K562 (cell line): ENCODE results near the gene LRRC4B. TPM values are rescaled to one million over a fixed set of nuclear protein-coding genes. Genes with fewer than 3 reads are reported as not detected.
A peak's percentile ranks its signal among the peaks of the same experiment; 100 is the strongest.

Experiments
- CTCFL ChIP-seq: IDR thresholded peaks from 2 replicates; pipeline ENCODE4 v1.6.1; 2011; ENCODE audit warnings: borderline replicate concordance, low read depth, mild to moderate bottlenecking, moderate library complexity, low read length; ENCODE audit not compliant: insufficient read depth, poor library complexity, severe bottlenecking
- MCM2 ChIP-seq: fragments of 450-650 bp; IDR thresholded peaks from 2 replicates; pipeline ENCODE4 v1.6.1; 2017; ENCODE audit warnings: low read depth, mild to moderate bottlenecking
- MXI1 ChIP-seq: IDR thresholded peaks from 2 replicates; pipeline ENCODE4 v1.6.1; 2011; ENCODE audit warnings: low read depth, mild to moderate bottlenecking, improper control_type of control experiment, low read length
- NBN ChIP-seq: fragments of 450-650 bp; IDR thresholded peaks from 2 replicates; pipeline ENCODE4 v1.6.1; 2016; ENCODE audit warnings: low read depth, mild to moderate bottlenecking
- RAD21 ChIP-seq, 2 experiments: fragments of 250-450 bp in 1 of 2; fragments of 450-650 bp in 1 of 2; sonication (Bioruptor Pico) in 1 of 2; formaldehyde crosslinking in 1 of 2; IDR thresholded peaks in 1 of 2; conservative IDR thresholded peaks in 1 of 2; 2 replicates each; pipeline versions ENCODE4 v1.4.0 to v1.8.0; 2020 to 2022; ENCODE audit warnings: mild to moderate bottlenecking in 2 of 2, moderate library complexity in 1 of 2
- RBM25 ChIP-seq: fragments of 200-400 bp; formaldehyde crosslinking; IDR thresholded peaks from 2 replicates; pipeline ENCODE4 v1.6.1; 2018; ENCODE audit warnings: low read length, low read depth, moderate library complexity; ENCODE audit not compliant: severe bottlenecking
- STAT5A ChIP-seq: IDR thresholded peaks from 2 replicates; pipeline ENCODE4 v1.6.1; 2012; ENCODE audit warnings: low read length, inconsistent platforms, borderline replicate concordance
- TRIM24 ChIP-seq, 2 experiments: fragments of 450-650 bp; IDR thresholded peaks; 2 replicates each; pipeline ENCODE4 v1.6.1; 2016
- TRIM28 ChIP-seq: fragments of 450-650 bp; IDR thresholded peaks from 2 replicates; pipeline ENCODE4 v1.6.1; 2017
- ZBTB33 ChIP-seq: sonication (generic); formaldehyde crosslinking; IDR thresholded peaks from 2 replicates; pipeline ENCODE4 v1.8.1; 2023; ENCODE audit warnings: mild to moderate bottlenecking, missing genetic modification reagents
- ZBTB8A ChIP-seq: fragments of 450-650 bp; IDR thresholded peaks from 2 replicates; pipeline ENCODE4 v1.6.1; 2018; ENCODE audit warnings: mild to moderate bottlenecking, moderate library complexity; ENCODE audit not compliant: partially characterized antibody
- polyA plus RNA-seq, 8 experiments: library from polyadenylated mRNA; depleted of rRNA in 4 of 8; stranded (reverse) in 5 of 8; unstranded in 3 of 8; fragments of >200 nt; fragmentation: Nextera tagmentation in 2 of 8; fragmentation: Illumina TruSeq in 1 of 8; extraction: Ambion mirVana in 2 of 8; extraction: Trizol in 1 of 8; gene quantifications; 2 replicates each; pipeline versions ENCODE4 v1.2.1 to v1.2.3, GENCODE V29; 2011 to 2014; ENCODE audit warnings: inconsistent platforms in 1 of 8, missing spikeins in 1 of 8
- total RNA-seq, 7 experiments: library from RNA; depleted of rRNA in 6 of 7; stranded (reverse); fragments of >200 nt in 6 of 7; fragmentation: Illumina TruSeq in 2 of 7; extraction: Trizol in 2 of 7; gene quantifications; 2 replicates each; pipeline versions ENCODE4 v1.2.1 to v1.2.3, GENCODE V29; 2011 to 2021; ENCODE audit warnings: low replicate concordance in 1 of 7
- TF ChIP-seq, protein P1 (sequence below): IDR thresholded peaks from 3 replicates; pipeline ENCODE4 v1.6.1; 2011; ENCODE audit warnings: borderline replicate concordance, mild to moderate bottlenecking, moderate library complexity; ENCODE audit not compliant: insufficient read length; ENCODE audit errors: extremely low read depth

Gene LRRC4B
- total and polyA plus RNA-seq, 9 of the 15 experiments (the other 6 are each of a cell fraction or from before 2014, with no cell fraction given), result 0.18 to 9.6 (median 2.9) TPM; not detected in 2

DNA sequence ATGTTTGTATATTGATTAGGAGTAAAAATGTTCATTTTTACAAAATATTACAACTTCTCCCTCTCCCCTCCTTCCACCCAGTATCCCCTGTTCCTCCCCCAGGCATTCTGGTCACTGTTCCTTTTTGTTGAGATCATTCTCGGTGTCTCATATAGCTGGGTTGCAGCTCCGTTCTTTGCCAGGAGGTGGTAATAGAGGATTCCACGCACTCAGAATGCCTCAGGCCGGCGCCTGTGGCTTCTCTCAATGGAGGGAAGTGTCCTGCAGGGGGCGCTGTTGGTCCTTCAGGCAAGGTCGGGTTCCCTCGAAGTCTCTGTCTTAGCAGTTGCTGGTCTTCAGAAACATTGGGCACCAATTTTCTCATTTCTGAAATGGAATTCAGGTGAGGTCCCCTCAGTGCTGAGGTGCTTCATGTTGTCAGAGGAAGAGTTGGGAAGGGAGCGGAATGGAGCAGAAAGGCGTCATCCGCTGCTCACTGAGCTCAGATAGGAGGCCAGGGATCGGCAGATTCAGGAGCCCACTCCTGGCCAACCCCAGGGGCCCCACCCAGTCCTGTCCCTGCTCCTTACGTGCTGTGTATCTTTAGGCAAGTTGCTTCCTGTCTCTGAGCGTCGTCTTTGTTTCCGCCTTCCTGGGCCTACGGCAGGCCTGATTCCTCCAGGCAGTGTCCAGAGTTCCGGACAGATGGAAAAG lies 81.3 kb downstream of the LRRC4B start (continued):
- TF ChIP-seq ZBTB33 (CRISPR knock-in tag) (peak; percentile 97), STAT5A (no peak; the same call in 1 of the 2 replicates), TRIM24 (IDR thresholded peaks at IDR 0.05) (peak in 1 of 2 experiments; percentile 47; a peak in 1 of 4 replicates), ZBTB8A (no peak), TRIM28 (peak; percentile 78; the same call in 1 of the 2 replicates), MXI1 (no peak), MCM2 (no peak), RAD21 (CRISPR knock-in tag; conservative IDR thresholded peaks at IDR 0.05 in 1 of 2, IDR thresholded peaks at IDR 0.05 in 1 of 2) (peak in 1 of 2 experiments; percentile 47; a peak in 2 of 4 replicates), CTCFL (peak; percentile 34), NBN (no peak), RBM25 (no peak)
- TF ChIP-seq, protein P1, sequence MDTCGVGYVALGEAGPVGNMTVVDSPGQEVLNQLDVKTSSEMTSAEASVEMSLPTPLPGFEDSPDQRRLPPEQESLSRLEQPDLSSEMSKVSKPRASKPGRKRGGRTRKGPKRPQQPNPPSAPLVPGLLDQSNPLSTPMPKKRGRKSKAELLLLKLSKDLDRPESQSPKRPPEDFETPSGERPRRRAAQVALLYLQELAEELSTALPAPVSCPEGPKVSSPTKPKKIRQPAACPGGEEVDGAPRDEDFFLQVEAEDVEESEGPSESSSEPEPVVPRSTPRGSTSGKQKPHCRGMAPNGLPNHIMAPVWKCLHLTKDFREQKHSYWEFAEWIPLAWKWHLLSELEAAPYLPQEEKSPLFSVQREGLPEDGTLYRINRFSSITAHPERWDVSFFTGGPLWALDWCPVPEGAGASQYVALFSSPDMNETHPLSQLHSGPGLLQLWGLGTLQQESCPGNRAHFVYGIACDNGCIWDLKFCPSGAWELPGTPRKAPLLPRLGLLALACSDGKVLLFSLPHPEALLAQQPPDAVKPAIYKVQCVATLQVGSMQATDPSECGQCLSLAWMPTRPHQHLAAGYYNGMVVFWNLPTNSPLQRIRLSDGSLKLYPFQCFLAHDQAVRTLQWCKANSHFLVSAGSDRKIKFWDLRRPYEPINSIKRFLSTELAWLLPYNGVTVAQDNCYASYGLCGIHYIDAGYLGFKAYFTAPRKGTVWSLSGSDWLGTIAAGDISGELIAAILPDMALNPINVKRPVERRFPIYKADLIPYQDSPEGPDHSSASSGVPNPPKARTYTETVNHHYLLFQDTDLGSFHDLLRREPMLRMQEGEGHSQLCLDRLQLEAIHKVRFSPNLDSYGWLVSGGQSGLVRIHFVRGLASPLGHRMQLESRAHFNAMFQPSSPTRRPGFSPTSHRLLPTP, result peak; percentile 6
